HepG2 (cell line): ENCODE results near the gene PPP1R9B. TPM values are rescaled to one million over a fixed set of nuclear protein-coding genes. Genes with fewer than 3 reads are reported as not detected.

Experiments
- ATAC-seq: fragments of 200-7000 bp; cut with Tn5 transposase; 3 replicates; pipeline ENCODE4 v1.9.1; 2020; ENCODE audit warnings: mild to moderate bottlenecking, moderate library complexity
- BruUV-seq: library from RNA; stranded (reverse); fragments of 400-500 nt; replicated peaks from 2 replicates; lab custom pipeline; 2021; lab: Mats Ljungman, UMichigan
- CTCF ChIA-PET: fragments of 300-600 bp; formaldehyde crosslinking; extraction: SDS; loops from one replicate; lab custom pipeline; 2021; ENCODE audit warnings: low total read pairs, inconsistent platforms, low intra/inter-chr PET ratio; lab: Yijun Ruan, JAX
- POLR2A ChIA-PET: fragments of 350-600 bp; sonication (Branson Sonifier 250); formaldehyde crosslinking; loops from one replicate; lab custom pipeline; 2020; ENCODE audit warnings: antibody characterized with exemption, inconsistent platforms; lab: Yijun Ruan, JAX
- DNase-seq: peaks from one replicate; pipeline ENCODE4 v3.0.0-alpha.2; 2015; ENCODE audit warnings: low spot score
- FAIRE-seq: peaks from 3 replicates; lab custom pipeline; 2011; peaks lifted over from hg19 to GRCh38; lab: Jason Lieb, UNC
- H2AFZ ChIP-seq: one replicate; pipeline ENCODE4 v1.6.1; 2011; ENCODE audit warnings: low read length, inconsistent platforms
- H3K27ac ChIP-seq: fragments of 300-600 bp; 3 replicates; pipeline ENCODE4 v1.8.0; 2011; ENCODE audit warnings: mixed run types, mild to moderate bottlenecking, mixed read lengths, low read length, inconsistent platforms; ENCODE audit not compliant: insufficient read depth; ENCODE audit errors: extremely low read length
- H3K27me3 ChIP-seq, 2 experiments: fragments of 200-600 bp in 1 of 2; 2 replicates in 1 of 2; 3 replicates in 1 of 2; pipeline versions ENCODE4 v1.6.0 to v1.8.0; 2011; ENCODE audit warnings: low read length in 2 of 2, mild to moderate bottlenecking in 2 of 2, moderate library complexity in 2 of 2, inconsistent platforms in 1 of 2; ENCODE audit not compliant: insufficient read depth in 2 of 2, control insufficient read depth in 1 of 2
- H3K36me3 ChIP-seq, 2 experiments: fragments of 200-600 bp in 1 of 2; replicated peaks in 1 of 2; 2 replicates in 1 of 2; 3 replicates in 1 of 2; pipeline versions ENCODE4 v1.5.1 to v1.8.0; 2011; ENCODE audit warnings: low read length in 2 of 2, inconsistent platforms in 1 of 2; ENCODE audit not compliant: insufficient read depth in 2 of 2, control insufficient read depth in 1 of 2
- H3K4me1 ChIP-seq: 2 replicates; pipeline ENCODE4 v1.5.1; 2012; ENCODE audit warnings: low read length, inconsistent platforms; ENCODE audit not compliant: insufficient read depth
- H3K4me2 ChIP-seq: 2 replicates; pipeline ENCODE4 v1.6.0; 2011; ENCODE audit warnings: low read depth, low read length, inconsistent platforms
- H3K4me3 ChIP-seq, 3 experiments: fragments of 200-600 bp in 1 of 3; sonication (generic), shearing (Covaris generic) in 1 of 3; replicated peaks in 1 of 3; 2 replicates each; pipeline ENCODE4 v1.5.1; 2011 to 2016; ENCODE audit warnings: low read length in 3 of 3, inconsistent platforms in 2 of 3, low read depth in 2 of 3, mild to moderate bottlenecking in 2 of 3, control low read depth in 1 of 3, mixed read lengths in 1 of 3; ENCODE audit not compliant: insufficient read depth in 1 of 3
- H3K79me2 ChIP-seq: one replicate; pipeline ENCODE4 v1.6.1; 2011; ENCODE audit warnings: low read length, inconsistent platforms; ENCODE audit not compliant: insufficient read depth
- H3K9ac ChIP-seq: 2 replicates; pipeline ENCODE4 v1.6.0; 2011; ENCODE audit warnings: mild to moderate bottlenecking, low read depth, low read length, inconsistent platforms; ENCODE audit not compliant: insufficient read depth
- H3K9me3 ChIP-seq: 2 replicates; pipeline ENCODE4 v1.5.1; 2012; ENCODE audit warnings: mild to moderate bottlenecking, low read length
- H4K20me1 ChIP-seq: 2 replicates; pipeline ENCODE4 v1.6.0; 2011; ENCODE audit warnings: inconsistent platforms, mild to moderate bottlenecking, low read length, moderate library complexity; ENCODE audit not compliant: insufficient read depth
- ATF7 ChIP-seq, 2 experiments: fragments of 450-650 bp in 1 of 2; sonication (generic) in 1 of 2; formaldehyde crosslinking in 1 of 2; IDR thresholded peaks; 2 replicates each; pipeline versions ENCODE4 v1.4.0 to v1.6.1; 2016 to 2020; ENCODE audit warnings: antibody characterized with exemption in 1 of 2, mild to moderate bottlenecking in 1 of 2, missing genetic modification reagents in 1 of 2
- BHLHE40 ChIP-seq: IDR thresholded peaks from 2 replicates; pipeline ENCODE4 v1.6.1; 2011; ENCODE audit warnings: low read length, improper control_type of control experiment
- ELF1 ChIP-seq: sonication (generic); formaldehyde crosslinking; IDR thresholded peaks from 2 replicates; pipeline ENCODE4 v1.4.0; 2020; ENCODE audit warnings: missing genetic modification reagents
- EZH2 ChIP-seq: conservative IDR thresholded peaks from 2 replicates; pipeline ENCODE4 v1.6.1; 2012; ENCODE audit warnings: mild to moderate bottlenecking, low read depth, low read length, moderate library complexity
- GABPB1 ChIP-seq: IDR thresholded peaks from 2 replicates; pipeline ENCODE4 v1.6.1; 2016; ENCODE audit warnings: mild to moderate bottlenecking, missing genetic modification reagents, moderate library complexity, missing compliant biosample characterization
- HNRNPLL ChIP-seq: fragments of 200-400 bp; formaldehyde crosslinking; IDR thresholded peaks from 2 replicates; pipeline ENCODE4 v1.6.1; 2017; ENCODE audit warnings: mild to moderate bottlenecking, low read depth, low read length; ENCODE audit not compliant: poor library complexity, severe bottlenecking
- SNAI1 ChIP-seq: sonication (generic); formaldehyde crosslinking; IDR thresholded peaks from 2 replicates; pipeline ENCODE4 v1.5.0; 2020; ENCODE audit warnings: mild to moderate bottlenecking, missing genetic modification reagents, borderline replicate concordance
- ZBTB20 ChIP-seq: sonication (generic); formaldehyde crosslinking; IDR thresholded peaks from 2 replicates; pipeline ENCODE4 v1.8.1; 2023; ENCODE audit warnings: missing genetic modification reagents, low read depth, mild to moderate bottlenecking, borderline replicate concordance
- ZMYM3 ChIP-seq: sonication (generic); formaldehyde crosslinking; IDR thresholded peaks from 2 replicates; pipeline ENCODE4 v1.5.1; 2020; ENCODE audit warnings: mild to moderate bottlenecking, missing genetic modification reagents
- ZNF205 ChIP-seq: IDR thresholded peaks from 2 replicates; pipeline ENCODE4 v1.6.1; 2018; ENCODE audit warnings: missing biosample characterization, missing genetic modification reagents
- ZNF577 ChIP-seq: sonication (generic); formaldehyde crosslinking; IDR thresholded peaks from 2 replicates; pipeline ENCODE4 v1.4.0; 2020; ENCODE audit warnings: mild to moderate bottlenecking, low read depth, missing genetic modification reagents, borderline replicate concordance
- ZNF629 ChIP-seq: sonication (generic); formaldehyde crosslinking; conservative IDR thresholded peaks from 2 replicates; pipeline ENCODE4 v1.5.0; 2020; ENCODE audit warnings: missing genetic modification reagents
- ZNF788 ChIP-seq: sonication (generic); formaldehyde crosslinking; IDR thresholded peaks from 2 replicates; pipeline ENCODE4 v1.5.0; 2020; ENCODE audit warnings: mild to moderate bottlenecking, missing genetic modification reagents, borderline replicate concordance
- ZSCAN21 ChIP-seq: sonication (generic); formaldehyde crosslinking; IDR thresholded peaks from 2 replicates; pipeline ENCODE4 v1.8.0; 2022; ENCODE audit warnings: mild to moderate bottlenecking, missing genetic modification reagents, moderate library complexity, borderline replicate concordance
- ZSCAN31 ChIP-seq: sonication (generic); formaldehyde crosslinking; IDR thresholded peaks from 2 replicates; pipeline ENCODE4 v1.5.0; 2020; ENCODE audit warnings: low read depth, mild to moderate bottlenecking, missing genetic modification reagents
- WGBS: methylation state at CpG from one replicate; pipeline ENCODE4 v1.1.6; 2017; ENCODE audit warnings: low lambda C conversion rate; 5-methylcytosine and 5-hydroxymethylcytosine counted together
- in situ Hi-C: cut with HindIII; loops from 2 replicates; pipeline ENCODE4 v1.10.0; 2017; ENCODE audit warnings: low pct_unique_long_range_greater_than_20kb; ENCODE audit not compliant: extremely low pct_ligation_motif_present
- intact Hi-C: fragments of 100-400 bp; cut with micrococcal nuclease; formaldehyde crosslinking; loops from one replicate; pipeline ENCODE4 v1.10.0; 2022; ENCODE audit not compliant: unreplicated experiment
- polyA plus RNA-seq, 8 experiments: library from polyadenylated mRNA; depleted of rRNA in 3 of 8; stranded (reverse) in 7 of 8; unstranded in 1 of 8; fragments of >200 nt; fragmentation: Illumina TruSeq in 4 of 8; extraction: Trizol in 4 of 8; gene quantifications; 2 replicates each; pipeline versions ENCODE4 v1.2.1 to v1.2.3, GENCODE V29; 2011 to 2016; ENCODE audit warnings: low read depth in 4 of 8, missing spikeins in 1 of 8, mixed read lengths in 1 of 8; ENCODE audit not compliant: insufficient read depth in 1 of 8
- total RNA-seq, 5 experiments: library from RNA; depleted of rRNA; stranded (reverse); fragments of >200 nt; fragmentation: Illumina TruSeq; extraction: Trizol; gene quantifications; 2 replicates each; pipeline ENCODE4 v1.2.3, GENCODE V29; 2016; ENCODE audit warnings: low read depth in 1 of 5
- TF ChIP-seq, protein P1 (sequence below): sonication (generic); formaldehyde crosslinking; IDR thresholded peaks from 2 replicates; pipeline ENCODE4 v1.9.0; 2021; ENCODE audit warnings: missing genetic modification reagents, borderline replicate concordance
- TF ChIP-seq, protein P2 (sequence below): sonication (generic); formaldehyde crosslinking; IDR thresholded peaks from 2 replicates; pipeline ENCODE4 v1.4.0; 2020; ENCODE audit warnings: missing genetic modification reagents
- TF ChIP-seq, protein P3 (sequence below): sonication (generic); formaldehyde crosslinking; IDR thresholded peaks from 2 replicates; pipeline ENCODE4 v1.4.0; 2020; ENCODE audit warnings: missing genetic modification reagents, borderline replicate concordance

The PPP1R9B gene
- total and polyA plus RNA-seq, 2 of the 13 experiments (the other 11 are each of a cell fraction or from before 2014, with no cell fraction given), result 9.4 to 15.8 TPM

DNA sequence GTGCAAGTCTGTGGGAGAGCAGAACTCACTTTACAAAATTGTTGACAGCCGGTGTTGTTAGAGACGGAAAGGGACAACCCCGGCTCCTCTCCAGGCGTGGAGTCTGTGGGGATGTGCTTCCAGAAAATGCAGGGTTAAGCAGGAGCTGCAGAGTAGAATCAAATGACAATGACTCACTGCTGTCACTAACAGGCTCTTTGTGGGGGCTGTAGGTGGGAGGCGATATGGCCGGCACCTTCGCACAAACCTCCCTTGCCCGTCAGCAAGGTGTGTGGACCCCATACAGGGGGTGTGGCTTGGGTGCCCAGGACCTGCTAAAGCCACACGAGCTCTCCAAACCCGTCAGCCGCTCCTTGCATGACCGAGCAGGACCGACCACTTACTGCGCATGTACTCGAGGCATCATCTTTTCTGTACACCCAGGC lies 49.5 kb downstream of the PPP1R9B start (continued):
- TF ChIP-seq HNRNPLL, result no peak
- TF ChIP-seq GABPB1 (CRISPR knock-in tag), result 0 out of 2 replicates have a peak, but pooled peaks have one; percentile 16
- no peak for TF ChIP-seq ATF7 (IDR thresholded peaks at IDR 0.05)
- TF ChIP-seq ATF7 (CRISPR knock-in tag; IDR thresholded peaks at IDR 0.05), result no peak
- no peak for TF ChIP-seq ZSCAN31 (CRISPR knock-in tag)
- TF ChIP-seq, protein P1, sequence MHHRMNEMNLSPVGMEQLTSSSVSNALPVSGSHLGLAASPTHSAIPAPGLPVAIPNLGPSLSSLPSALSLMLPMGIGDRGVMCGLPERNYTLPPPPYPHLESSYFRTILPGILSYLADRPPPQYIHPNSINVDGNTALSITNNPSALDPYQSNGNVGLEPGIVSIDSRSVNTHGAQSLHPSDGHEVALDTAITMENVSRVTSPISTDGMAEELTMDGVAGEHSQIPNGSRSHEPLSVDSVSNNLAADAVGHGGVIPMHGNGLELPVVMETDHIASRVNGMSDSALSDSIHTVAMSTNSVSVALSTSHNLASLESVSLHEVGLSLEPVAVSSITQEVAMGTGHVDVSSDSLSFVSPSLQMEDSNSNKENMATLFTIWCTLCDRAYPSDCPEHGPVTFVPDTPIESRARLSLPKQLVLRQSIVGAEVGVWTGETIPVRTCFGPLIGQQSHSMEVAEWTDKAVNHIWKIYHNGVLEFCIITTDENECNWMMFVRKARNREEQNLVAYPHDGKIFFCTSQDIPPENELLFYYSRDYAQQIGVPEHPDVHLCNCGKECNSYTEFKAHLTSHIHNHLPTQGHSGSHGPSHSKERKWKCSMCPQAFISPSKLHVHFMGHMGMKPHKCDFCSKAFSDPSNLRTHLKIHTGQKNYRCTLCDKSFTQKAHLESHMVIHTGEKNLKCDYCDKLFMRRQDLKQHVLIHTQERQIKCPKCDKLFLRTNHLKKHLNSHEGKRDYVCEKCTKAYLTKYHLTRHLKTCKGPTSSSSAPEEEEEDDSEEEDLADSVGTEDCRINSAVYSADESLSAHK, result no peak
- TF ChIP-seq ZNF205 (CRISPR knock-in tag), result no peak
- TF ChIP-seq ZBTB20 (CRISPR knock-in tag), result no peak

DNA sequence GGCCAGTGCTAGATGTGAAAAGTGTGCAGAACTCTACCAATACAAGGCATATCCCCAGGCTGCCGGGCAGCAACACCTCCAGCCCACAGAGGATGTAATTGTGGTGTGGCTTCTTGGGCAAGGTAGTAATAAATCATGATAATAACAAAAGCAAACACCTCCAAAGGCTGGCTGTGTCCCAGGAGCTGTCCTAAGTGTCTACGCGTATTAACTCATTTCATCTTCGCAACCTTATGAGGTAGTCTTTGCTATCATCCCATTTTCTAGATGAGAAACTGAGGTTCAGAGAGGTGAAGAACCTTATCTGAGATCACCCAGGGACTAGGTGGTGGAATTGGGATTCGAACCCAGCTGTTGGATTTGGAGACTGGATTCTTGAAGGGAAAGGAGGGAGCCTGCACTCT lies 50.0 kb downstream of the PPP1R9B start:
- Histone ChIP-seq H3K4me2 (no peak overlapping the region), H3K4me3 (no peak overlapping the region), H3K9ac (no peak overlapping the region), H3K27ac (peak overlapping the region; percentile 68), H4K20me1 (no peaks in the 10 kb centered on the region), H2AFZ (no peak overlapping the region), H3K79me2 (peaks cover 6% of the 10 kb centered on the region), H3K27me3 (no peaks in the 10 kb centered on the region), H3K4me1 (peaks cover 51% of the 10 kb centered on the region), H3K9me3 (no peaks in the 10 kb centered on the region), H3K36me3 (peaks cover 0 to 4% of the 10 kb centered on the region in 2 experiments; a peak in 1 of 5 replicates)
- intact Hi-C loops, result no loop called here
- 83% methylated on average over 5 of the region's 5 CpGs for WGBS
- CTCF ChIA-PET, result no interaction called here
- ATAC-seq, result no peak
- in situ Hi-C loops, result no loop called here
- no peak for FAIRE-seq
- BruUV-seq, result no TSS peak
- TF ChIP-seq ZNF629 (CRISPR knock-in tag), result peak; percentile 86
- TF ChIP-seq SNAI1 (CRISPR knock-in tag), result no peak
- TF ChIP-seq, protein P2, sequence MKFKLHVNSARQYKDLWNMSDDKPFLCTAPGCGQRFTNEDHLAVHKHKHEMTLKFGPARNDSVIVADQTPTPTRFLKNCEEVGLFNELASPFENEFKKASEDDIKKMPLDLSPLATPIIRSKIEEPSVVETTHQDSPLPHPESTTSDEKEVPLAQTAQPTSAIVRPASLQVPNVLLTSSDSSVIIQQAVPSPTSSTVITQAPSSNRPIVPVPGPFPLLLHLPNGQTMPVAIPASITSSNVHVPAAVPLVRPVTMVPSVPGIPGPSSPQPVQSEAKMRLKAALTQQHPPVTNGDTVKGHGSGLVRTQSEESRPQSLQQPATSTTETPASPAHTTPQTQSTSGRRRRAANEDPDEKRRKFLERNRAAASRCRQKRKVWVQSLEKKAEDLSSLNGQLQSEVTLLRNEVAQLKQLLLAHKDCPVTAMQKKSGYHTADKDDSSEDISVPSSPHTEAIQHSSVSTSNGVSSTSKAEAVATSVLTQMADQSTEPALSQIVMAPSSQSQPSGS, result no peak
- no peak for TF ChIP-seq EZH2
- TF ChIP-seq, protein P3, sequence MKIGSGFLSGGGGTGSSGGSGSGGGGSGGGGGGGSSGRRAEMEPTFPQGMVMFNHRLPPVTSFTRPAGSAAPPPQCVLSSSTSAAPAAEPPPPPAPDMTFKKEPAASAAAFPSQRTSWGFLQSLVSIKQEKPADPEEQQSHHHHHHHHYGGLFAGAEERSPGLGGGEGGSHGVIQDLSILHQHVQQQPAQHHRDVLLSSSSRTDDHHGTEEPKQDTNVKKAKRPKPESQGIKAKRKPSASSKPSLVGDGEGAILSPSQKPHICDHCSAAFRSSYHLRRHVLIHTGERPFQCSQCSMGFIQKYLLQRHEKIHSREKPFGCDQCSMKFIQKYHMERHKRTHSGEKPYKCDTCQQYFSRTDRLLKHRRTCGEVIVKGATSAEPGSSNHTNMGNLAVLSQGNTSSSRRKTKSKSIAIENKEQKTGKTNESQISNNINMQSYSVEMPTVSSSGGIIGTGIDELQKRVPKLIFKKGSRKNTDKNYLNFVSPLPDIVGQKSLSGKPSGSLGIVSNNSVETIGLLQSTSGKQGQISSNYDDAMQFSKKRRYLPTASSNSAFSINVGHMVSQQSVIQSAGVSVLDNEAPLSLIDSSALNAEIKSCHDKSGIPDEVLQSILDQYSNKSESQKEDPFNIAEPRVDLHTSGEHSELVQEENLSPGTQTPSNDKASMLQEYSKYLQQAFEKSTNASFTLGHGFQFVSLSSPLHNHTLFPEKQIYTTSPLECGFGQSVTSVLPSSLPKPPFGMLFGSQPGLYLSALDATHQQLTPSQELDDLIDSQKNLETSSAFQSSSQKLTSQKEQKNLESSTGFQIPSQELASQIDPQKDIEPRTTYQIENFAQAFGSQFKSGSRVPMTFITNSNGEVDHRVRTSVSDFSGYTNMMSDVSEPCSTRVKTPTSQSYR, result no peak
- 0 out of 2 replicates have a peak, but pooled peaks have one; percentile 16 for TF ChIP-seq ZMYM3 (CRISPR knock-in tag)
- no peak for TF ChIP-seq ELF1 (CRISPR knock-in tag)
- TF ChIP-seq BHLHE40, result no peak
- TF ChIP-seq ZNF577 (CRISPR knock-in tag), result no peak
- no peak for TF ChIP-seq ZSCAN21 (CRISPR knock-in tag)
- TF ChIP-seq ZNF788, result no peak
- POLR2A ChIA-PET, result no interaction called here
- DNase-seq, result no peak
